NK-92 (cell line): ENCODE data around the gene EXOC3.
"Not testable (repeated sequence)": the region's sequence is repeated elsewhere in the genome, so short reads cannot be mapped to it uniquely, and the experiment has no call there.

ENCODE experiments used
- DNase-seq: peaks from one replicate; lab custom pipeline; 2025; ENCODE audit not compliant: unreplicated experiment; lab: John Stamatoyannopoulos, UW

The EXOC3 gene

GRCh38 chr5:407051-407450 lies 35.9 kb upstream of the EXOC3 start:
- no peak for DNase-seq

GRCh38 chr5:407801-408268 lies 35.1 kb upstream of the EXOC3 start:
- no peak for DNase-seq

DNA sequence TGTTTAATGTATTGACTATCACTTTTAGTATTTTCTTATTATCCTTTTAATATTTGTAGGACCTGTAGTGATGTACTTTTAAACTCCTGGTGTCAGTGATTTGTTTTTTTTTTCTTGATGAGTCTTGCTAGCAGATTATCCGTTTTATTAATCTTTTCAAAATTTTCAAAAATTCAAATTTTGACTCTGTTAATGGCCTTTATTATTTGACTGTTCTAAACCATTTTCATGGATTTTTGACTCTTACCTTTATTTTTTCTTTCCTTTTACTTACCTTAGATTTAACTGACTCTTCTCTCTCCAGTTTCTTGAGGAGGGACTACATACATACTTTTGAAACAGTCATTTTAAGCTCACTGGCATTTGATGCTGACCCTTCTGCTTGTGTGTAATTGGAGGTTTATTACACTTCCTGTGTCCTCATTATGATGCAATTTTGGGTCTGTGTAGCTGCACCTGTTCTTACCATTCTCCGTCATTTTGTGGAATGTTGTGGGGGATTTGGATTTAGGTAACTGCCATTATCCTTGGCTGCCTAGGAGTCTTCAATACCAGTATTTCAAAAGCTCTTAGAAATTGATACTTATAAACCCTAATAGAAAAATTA lies 32.0 kb upstream of the EXOC3 start:
- DNase-seq = no peak

- DNase-seq = no peak
These were observed 31.2 kb upstream of the EXOC3 start for GRCh38 chr5:411728-412127.

- not testable (repeated sequence) for DNase-seq
These were observed 27.7 kb upstream of the EXOC3 start for GRCh38 chr5:414991-415927.

GRCh38 chr5:415928-416635 lies 26.9 kb upstream of the EXOC3 start:
- no peak for DNase-seq

- no peak for DNase-seq
These were observed 26.4 kb upstream of the EXOC3 start for GRCh38 chr5:416636-416960.

DNA sequence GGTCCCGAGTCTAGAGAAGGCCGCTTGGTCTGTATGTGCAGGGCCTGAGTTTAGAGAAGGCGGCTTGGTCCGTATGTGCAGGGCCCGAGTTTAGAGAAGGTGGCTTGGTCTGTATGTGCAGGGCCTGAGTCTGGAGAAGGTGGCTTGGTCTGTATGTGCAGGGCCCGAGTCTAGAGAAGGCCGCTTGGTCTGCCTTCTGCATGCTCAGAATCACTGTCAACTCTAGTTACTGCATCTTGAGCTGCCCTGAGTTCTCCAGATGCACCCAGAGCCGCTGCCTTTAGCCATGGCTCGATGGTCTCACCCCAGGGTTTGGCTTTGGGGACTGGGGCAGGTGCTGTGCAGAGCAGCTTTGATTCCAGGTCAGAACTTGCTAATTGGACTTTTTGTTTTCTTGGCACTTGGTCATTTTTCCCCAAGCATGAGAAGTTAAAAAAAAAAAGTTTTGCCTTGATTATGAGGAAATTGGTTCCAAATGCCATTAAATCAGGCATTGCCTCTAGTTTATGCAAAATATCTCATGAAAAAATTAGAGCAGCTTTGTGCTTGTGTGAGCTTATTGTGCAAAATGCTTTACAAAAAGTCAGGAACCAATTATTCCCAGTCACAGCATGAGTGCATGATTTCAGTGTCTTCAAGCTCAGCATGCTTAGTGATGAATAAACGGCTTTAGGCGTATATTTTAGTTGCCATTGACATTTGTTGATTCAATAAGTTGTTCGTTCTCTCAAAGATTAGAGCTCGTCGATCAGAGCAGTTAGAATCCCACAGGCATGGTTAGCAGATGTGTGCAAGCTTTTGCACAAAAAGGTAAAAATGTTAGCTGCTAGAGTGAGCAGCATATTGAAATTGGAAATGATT lies 25.4 kb upstream of the EXOC3 start:
- no peak for DNase-seq

- no peak for DNase-seq
These were observed 24.5 kb upstream of the EXOC3 start for GRCh38 chr5:418162-419121.

DNA sequence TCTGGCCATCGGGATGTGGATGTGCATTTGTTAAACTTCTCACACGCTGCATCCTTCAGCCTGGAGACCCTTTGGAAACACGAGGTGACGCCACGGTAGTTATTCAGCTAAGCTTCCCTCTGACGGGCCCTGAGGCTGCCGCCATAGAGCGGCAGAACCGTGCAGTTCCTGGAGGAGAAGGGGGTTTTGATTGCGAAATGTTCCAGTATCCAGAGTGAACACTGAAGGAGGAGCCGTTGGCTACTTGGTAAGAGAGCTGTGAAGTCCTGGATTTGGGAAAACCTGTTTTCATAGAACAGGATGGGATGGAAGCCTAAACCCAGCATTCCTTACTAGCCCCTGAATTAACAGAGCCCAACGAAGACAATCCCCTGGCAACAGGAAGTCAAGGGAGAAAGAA lies 23.0 kb upstream of the EXOC3 start:
- no peak for DNase-seq

GRCh38 chr5:420632-421286 lies 22.2 kb upstream of the EXOC3 start:
- DNase-seq = no peak

GRCh38 chr5:421287-421880 lies 21.6 kb upstream of the EXOC3 start:
- DNase-seq = no peak

DNA sequence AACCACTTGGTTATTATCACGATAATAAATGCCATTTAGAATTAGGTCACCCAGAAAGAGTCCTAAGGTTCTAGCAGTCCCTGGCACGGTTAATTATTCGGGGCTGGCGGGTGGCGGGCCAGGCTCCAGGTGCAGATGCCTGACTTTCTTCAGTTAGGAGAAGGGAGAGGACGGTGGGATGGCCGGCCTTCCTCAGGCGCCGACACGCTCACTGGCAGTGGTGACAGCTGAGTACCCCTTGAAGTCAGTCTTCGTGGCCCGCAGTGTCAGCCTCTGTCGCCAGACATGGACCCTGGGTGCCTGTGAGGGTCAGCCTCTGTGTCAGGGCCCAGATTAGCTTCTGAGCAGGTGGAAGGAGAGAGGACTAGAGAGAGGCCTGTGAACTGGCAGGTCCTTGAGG lies 21.1 kb upstream of the EXOC3 start:
- no peak for DNase-seq

- no peak for DNase-seq
These were observed 20.4 kb upstream of the EXOC3 start for GRCh38 chr5:422323-423232.

- DNase-seq = no peak
These were observed 19.8 kb upstream of the EXOC3 start for GRCh38 chr5:423233-423565.

- no peak for DNase-seq
These were observed 19.2 kb upstream of the EXOC3 start for GRCh38 chr5:423626-424261.

DNA sequence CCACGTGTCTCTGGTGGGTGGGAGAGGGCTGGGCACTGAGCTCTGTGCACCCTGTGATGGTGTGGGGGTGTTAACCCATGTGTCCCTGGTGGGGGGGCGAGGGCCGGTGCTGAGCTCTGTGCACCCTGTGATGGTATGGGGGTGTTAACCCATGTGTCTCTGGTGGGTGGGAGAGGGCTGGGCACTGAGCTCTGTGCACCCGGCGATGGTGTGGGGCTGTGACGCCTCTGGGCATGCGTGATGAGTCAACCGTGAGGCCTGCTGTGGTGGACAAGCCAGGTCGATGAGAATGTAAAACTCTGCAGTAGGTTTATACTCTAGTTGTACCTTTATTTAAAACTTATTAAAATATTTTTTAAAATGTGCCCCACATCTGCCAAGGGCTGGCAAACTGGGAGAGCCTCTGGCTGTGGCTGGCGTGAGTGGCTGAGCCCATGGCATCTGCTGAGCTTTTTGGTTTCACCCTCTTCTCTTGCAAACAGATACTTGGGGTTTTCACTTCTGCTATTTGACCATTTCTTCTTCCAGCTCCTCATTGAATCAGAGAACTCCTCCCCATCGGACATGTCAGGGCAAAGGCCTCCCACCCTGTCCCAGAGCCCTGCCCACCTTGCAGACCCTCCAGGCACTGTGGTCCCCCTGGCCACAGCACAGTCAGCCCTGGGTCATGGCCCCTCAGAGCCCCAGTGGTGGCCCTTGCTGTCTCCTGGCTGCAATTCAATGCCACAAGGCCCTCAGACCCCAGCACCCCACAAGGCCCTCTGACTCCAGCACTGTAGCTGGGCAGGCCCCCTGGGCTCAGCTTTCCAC lies 18.5 kb upstream of the EXOC3 start:
- no peak for DNase-seq
